Mucosa of descending colon (tissue), 3 donors: ENCODE results near the gene PLEKHA4. TPM values are rescaled to one million over a fixed set of nuclear protein-coding genes. Genes with fewer than 3 reads are reported as not detected.

ENCODE experiments used
- ATAC-seq: fragments of 200-7000 bp; cut with Tn5 transposase; one replicate; pipeline ENCODE4 v1.9.1; 2020; ENCODE audit warnings: mild to moderate bottlenecking, moderate library complexity
- DNase-seq, 3 donors: peaks; one replicate each; pipeline ENCODE4 v3.0.0-alpha.2; 2020
- H3K36me3 ChIP-seq: fragments of 200-600 bp; one replicate; pipeline ENCODE4 v1.8.0; 2021; ENCODE audit warnings: low read depth, mild to moderate bottlenecking
- H3K4me1 ChIP-seq: fragments of 200-600 bp; one replicate; pipeline ENCODE4 v1.8.0; 2021; ENCODE audit warnings: low read depth, mild to moderate bottlenecking
- H3K4me3 ChIP-seq: fragments of 200-600 bp; one replicate; pipeline ENCODE4 v1.8.0; 2021; ENCODE audit warnings: mild to moderate bottlenecking
- H3K9me3 ChIP-seq: fragments of 200-600 bp; one replicate; pipeline ENCODE4 v1.8.0; 2021; ENCODE audit warnings: mild to moderate bottlenecking
- intact Hi-C, 2 donors: fragments of 100-400 bp; cut with DNase I in 1 of 2; cut with micrococcal nuclease in 1 of 2; formaldehyde crosslinking; loops; one replicate each; pipeline versions ENCODE4 v1.11.0 to v1.11.1; 2022; cut with DNase I, micrococcal nuclease
- total RNA-seq, 3 donors: library from RNA; stranded (reverse); fragmentation: NEBNext Ultra II Directional in 2 of 3; extraction: Animal tissue kit (Norgen Biotek cat#: 25700) in 2 of 3; gene quantifications; one replicate each; pipeline versions ENCODE4 v1.2.1 to v1.2.4, GENCODE V29; 2021 to 2023
- TF ChIP-seq, protein P1 (sequence below): fragments of 200-600 bp; IDR thresholded peaks from one replicate; pipeline ENCODE4 v1.8.0; 2022; ENCODE audit warnings: antibody characterized with exemption, mild to moderate bottlenecking
- donor health status: DM: no; HTN: no; CAD: no; lungs with moderate emphysema.
- donor health status: DM: no; HTN: no; CAD: no.
- donor health status: DM: no; HTN: yes; CAD: no.

The PLEKHA4 gene
- total RNA-seq, 3 donors from 2014 or later = 4.6 to 30.2 (median 21.5) TPM

DNA sequence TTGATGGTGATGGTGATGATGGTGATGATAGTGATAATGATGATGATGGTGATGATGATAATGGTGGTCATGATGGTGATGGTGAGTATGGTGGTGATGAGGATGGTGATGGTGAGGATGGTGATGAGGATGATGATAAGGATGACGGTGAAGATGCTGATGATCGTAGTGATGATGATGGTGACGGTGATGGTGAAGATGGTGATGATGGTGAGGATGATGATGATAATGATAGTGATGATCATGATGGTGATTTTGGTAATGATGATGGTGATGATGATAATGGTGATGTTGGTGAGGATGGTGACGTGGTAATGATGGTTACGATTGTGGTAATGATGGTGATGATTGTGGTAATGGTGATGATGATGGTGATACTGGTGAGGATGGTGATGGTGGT lies 46.8 kb downstream of the PLEKHA4 start:
- Histone ChIP-seq H3K9me3 (no peaks in the 10 kb centered on the region), H3K4me3 (no peak overlapping the region), H3K4me1 (peaks cover 12% of the 10 kb centered on the region), H3K36me3 (no peaks in the 10 kb centered on the region)
- intact Hi-C loops = no loop called here
- no peak for DNase-seq
- ATAC-seq = no peak
- TF ChIP-seq, protein P1, sequence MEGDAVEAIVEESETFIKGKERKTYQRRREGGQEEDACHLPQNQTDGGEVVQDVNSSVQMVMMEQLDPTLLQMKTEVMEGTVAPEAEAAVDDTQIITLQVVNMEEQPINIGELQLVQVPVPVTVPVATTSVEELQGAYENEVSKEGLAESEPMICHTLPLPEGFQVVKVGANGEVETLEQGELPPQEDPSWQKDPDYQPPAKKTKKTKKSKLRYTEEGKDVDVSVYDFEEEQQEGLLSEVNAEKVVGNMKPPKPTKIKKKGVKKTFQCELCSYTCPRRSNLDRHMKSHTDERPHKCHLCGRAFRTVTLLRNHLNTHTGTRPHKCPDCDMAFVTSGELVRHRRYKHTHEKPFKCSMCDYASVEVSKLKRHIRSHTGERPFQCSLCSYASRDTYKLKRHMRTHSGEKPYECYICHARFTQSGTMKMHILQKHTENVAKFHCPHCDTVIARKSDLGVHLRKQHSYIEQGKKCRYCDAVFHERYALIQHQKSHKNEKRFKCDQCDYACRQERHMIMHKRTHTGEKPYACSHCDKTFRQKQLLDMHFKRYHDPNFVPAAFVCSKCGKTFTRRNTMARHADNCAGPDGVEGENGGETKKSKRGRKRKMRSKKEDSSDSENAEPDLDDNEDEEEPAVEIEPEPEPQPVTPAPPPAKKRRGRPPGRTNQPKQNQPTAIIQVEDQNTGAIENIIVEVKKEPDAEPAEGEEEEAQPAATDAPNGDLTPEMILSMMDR = no peak

DNA sequence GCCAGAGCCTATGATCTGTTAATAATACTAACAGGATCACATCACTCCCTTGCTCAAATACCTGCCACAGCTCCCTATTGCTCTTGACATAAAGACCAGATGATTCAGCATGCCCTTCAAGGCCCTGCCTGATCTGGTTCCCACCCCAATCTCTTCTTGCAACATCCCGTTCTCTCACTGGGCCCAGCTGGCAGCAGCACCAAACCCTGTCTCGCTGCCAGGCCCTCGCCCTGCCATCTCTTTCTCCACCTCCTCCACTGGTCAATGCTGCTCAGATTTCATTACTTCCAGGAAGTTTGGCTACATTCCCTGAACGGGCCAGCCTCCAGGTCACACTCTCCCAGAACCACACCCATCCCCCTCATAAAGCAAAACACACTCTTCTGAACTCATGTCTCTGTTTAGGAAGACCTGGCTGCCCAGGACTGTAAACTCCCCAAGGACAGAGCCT lies 49.0 kb downstream of the PLEKHA4 start:
- H3K4me3 ChIP-seq = no peak overlapping the region
- ATAC-seq (peak; percentile 88), DNase-seq (peak; percentile 89 to 93 (median 91))
- TF ChIP-seq, protein P1 = peak; percentile 15
- H3K4me1 ChIP-seq = peaks cover 15% of the 10 kb centered on the region
- intact Hi-C loops = no loop called here
- H3K9me3 ChIP-seq = no peaks in the 10 kb centered on the region
- H3K36me3 ChIP-seq = no peaks in the 10 kb centered on the region

- intact Hi-C loops = no loop called here
- H3K9me3 ChIP-seq = no peaks in the 10 kb centered on the region
- peak; percentile 69 for ATAC-seq
- H3K4me1 ChIP-seq = peaks cover 15% of the 10 kb centered on the region
- no peaks in the 10 kb centered on the region for H3K36me3 ChIP-seq
- TF ChIP-seq, protein P1 = no peak
- no peak overlapping the region for H3K4me3 ChIP-seq
- peak; percentile 52 to 70 (median 67) for DNase-seq
Measured at GRCh38 chr19:48818234-48818820, 50.1 kb downstream of the PLEKHA4 start.

DNA sequence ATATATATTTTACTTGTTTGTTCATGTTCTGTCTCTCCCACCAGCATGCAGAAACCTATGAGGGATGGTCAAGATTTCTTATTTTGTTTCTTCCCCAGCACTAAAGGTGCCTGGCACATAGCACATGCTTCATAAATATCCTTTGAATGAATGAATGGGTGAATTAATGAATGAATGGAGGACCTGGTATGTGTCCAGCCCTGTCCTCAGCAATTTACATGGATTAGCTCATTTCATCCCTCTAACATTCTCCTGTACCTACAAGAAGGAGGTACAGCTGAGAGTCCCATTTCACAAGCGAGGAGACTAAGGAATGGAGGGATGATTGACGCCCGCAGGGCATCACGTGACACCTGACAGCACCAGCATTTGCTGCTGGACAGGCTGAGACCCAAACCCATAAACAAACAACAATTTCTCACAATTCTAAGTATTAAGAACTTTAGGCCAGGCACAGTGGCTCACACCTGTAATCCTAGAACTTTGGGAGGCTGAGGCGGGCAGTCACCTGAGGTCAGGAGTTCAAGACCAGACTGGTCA lies 50.8 kb downstream of the PLEKHA4 start:
- no peak overlapping the region for H3K4me3 ChIP-seq
- peaks cover 15% of the 10 kb centered on the region for H3K4me1 ChIP-seq
- ATAC-seq (no peak), DNase-seq (peak in 1 of 3 donors; percentile 27)
- TF ChIP-seq, protein P1 = no peak
- H3K9me3 ChIP-seq = no peaks in the 10 kb centered on the region
- intact Hi-C loops = no loop called here
- no peaks in the 10 kb centered on the region for H3K36me3 ChIP-seq

- Histone ChIP-seq H3K36me3 (no peaks in the 10 kb centered on the region), H3K4me1 (peaks cover 24% of the 10 kb centered on the region), H3K9me3 (no peaks in the 10 kb centered on the region), H3K4me3 (no peak overlapping the region)
- intact Hi-C loops = no loop called here
- ATAC-seq (peak; percentile 15), DNase-seq (peak in 1 of 3 donors; percentile 29)
- TF ChIP-seq, protein P1 = no peak
Measured at GRCh38 chr19:48815870-48816501, 52.4 kb downstream of the PLEKHA4 start.
